ENCODE data around the gene CCDC85B. TPM values are rescaled to one million over a fixed set of nuclear protein-coding genes. Genes with fewer than 3 reads are reported as not detected.

The CCDC85B gene
- total RNA-seq, 2 experiments from 2014 or later, result 77.7 to 81.8 TPM

- ChIA-PET CTCF (interaction anchor here (0.7 to 8.1 kb wide), 3 partner anchors 21 to 24 kb away, joined by 3 to 163 read pairs (median 11); partner anchors contain the start of genes CCDC85B and FIBP), POLR2A (no interaction called here)
Measured at GRCh38 chr11:65863889-65864705, 26.4 kb upstream of the CCDC85B start.

DNA sequence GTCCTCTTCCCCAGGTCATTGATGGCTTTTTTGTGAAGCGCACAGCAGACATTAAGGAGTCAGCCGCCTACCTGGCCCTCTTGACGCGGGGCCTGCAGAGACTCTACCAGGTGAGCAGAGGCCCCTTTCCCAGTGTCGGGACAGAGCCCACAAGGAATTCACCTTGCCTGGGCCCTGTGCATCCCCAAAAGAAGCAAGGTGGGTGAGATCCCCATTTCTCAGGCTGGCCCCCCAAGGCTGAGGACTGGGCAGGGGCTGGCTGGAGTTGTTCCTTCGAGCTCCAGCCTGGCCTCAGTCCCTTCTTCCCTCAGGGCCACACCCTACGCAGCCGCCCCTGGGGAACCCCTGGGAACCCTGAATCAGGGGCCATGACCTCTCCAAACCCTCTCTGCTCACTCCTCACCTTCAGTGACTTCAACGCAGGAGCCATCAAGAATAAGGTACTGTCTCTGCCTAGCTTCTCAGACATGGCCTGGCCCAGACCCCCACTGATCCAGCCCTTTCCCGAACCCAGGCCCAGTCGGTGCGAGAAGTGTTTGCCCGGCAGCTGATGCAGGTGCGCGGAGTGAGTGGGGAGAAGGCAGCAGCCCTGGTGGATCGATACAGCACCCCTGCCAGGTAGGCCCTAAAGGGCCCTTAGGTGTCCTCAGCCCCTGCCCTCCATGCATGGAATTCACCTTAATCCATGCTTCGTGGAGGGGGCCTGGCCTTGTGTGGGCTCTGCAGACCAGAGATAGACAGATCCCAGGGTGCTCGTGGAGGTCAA is 25.6 kb upstream of the CCDC85B start:
- ChIA-PET CTCF (interaction anchor here (0.7 to 3.2 kb wide), 2 partner anchors 20 to 23 kb away, joined by 3 to 11 read pairs; partner anchors contain the start of gene FIBP), POLR2A (interaction anchor here (2.2 kb wide), 1 partner anchor 20 kb away, joined by 7 read pairs; no protein-coding TSS in a partner anchor)

DNA sequence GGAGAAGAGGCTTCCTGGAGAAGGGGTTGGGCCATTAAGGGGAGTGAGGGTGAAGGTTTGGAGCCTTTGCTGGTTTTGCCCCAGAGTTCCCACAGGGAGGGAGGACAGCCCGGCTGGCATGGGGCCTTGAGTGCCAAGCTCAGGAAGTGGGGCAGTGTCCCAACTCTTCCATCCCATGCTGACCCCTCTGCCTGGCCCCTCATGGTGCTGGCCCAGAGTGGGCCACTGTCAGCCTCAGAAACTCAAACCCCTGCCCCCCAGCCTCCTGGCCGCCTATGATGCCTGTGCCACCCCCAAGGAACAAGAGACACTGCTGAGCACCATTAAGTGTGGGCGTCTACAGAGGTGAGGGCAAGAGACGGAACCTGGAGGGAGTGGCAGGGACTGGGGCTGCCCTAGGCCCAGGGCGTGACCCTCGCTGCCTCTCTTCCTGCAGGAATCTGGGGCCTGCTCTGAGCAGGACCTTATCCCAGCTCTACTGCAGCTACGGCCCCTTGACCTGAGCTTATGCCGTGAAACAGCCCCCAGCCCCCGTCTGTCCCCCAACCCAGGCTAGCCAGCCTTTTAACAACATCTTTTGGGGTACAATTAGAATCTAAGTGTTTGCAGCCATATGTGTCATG is 24.8 kb upstream of the CCDC85B start:
- POLR2A ChIA-PET, result interaction anchor here (0.7 to 2.2 kb wide), 2 partner anchors 19 to 25 kb away, joined by 4 to 7 read pairs; partner anchors contain the start of gene CCDC85B
- CTCF ChIA-PET, result interaction anchor here (1.4 to 3.2 kb wide), 3 partner anchors 19 to 86 kb away, joined by 4 to 11 read pairs (median 5); partner anchors contain the start of gene FIBP

GRCh38 chr11:65866509-65867283 is 23.8 kb upstream of the CCDC85B start:
- POLR2A ChIA-PET, result interaction anchor here (0.7 to 2.2 kb wide), 2 partner anchors 18 to 24 kb away, joined by 4 to 7 read pairs; partner anchors contain the start of gene CCDC85B
- CTCF ChIA-PET, result interaction anchor here (1.4 to 3.2 kb wide), 3 partner anchors 18 to 87 kb away, joined by 4 to 11 read pairs (median 5); partner anchors contain the start of gene FIBP

GRCh38 chr11:65867284-65868071 is 23.0 kb upstream of the CCDC85B start:
- ChIA-PET POLR2A (interaction anchor here (0.6 to 2.9 kb wide), 3 partner anchors 7 to 301 kb away, joined by 5 to 18 read pairs (median 7); partner anchors contain the start of gene MUS81), CTCF (interaction anchor here (1.4 to 5.2 kb wide), 4 partner anchors 17 to 88 kb away, joined by 4 to 39 read pairs (median 6); partner anchors contain the start of genes CCDC85B and FIBP)

DNA sequence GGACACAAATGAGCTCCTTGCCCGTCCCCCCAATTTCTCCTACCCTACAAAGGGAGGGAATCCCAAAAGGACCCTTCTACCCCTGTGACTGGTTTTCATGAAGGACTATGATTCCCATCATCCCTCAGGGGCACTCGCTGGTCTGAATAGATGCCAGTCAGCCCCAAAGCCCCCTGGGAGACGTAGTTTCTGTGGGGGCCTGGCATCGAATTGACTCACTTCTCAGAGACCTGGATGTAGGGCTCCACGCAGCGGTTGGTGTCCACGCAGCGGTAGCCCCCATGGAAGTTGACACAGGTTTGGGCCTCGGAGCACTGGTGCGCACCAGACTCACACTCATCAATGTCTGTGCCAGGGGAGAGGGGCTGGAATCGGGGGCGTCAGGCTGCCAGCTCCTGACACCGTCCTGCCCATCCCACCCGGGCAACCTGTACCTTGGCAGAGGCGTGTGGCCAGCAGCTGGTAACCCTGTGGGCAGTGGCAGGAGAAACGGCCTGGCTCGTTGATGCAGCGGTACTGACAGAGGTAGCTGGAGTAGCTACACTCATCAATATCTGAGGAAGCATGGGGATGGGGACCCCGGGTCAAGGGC is 22.3 kb upstream of the CCDC85B start:
- ChIA-PET POLR2A (interaction anchor here (2.9 to 4.0 kb wide), 2 partner anchors 8 to 17 kb away, joined by 18 to 25 read pairs; partner anchors contain the start of gene MUS81), CTCF (interaction anchor here (1.6 to 5.2 kb wide), 2 partner anchors 17 to 22 kb away, joined by 6 to 39 read pairs; partner anchors contain the start of gene CCDC85B)

DNA sequence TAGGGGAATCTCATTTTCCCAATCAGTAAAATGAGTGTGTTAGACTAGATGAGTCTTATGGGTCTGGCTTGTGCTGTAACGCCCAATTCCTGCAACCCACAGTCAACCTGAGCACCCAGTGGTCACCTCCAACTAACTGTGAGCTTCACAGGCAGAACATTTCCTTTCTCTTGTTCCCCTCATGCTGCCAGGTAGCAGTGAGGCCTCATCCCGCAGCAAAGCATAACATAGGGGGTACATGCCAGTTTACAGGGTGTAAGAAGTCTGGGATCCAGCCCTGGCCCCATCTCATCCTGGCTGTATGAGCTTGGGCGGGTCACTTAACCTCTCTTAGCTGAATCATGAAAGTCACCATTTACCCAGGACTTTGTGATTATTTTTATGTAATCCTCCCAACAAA is 21.6 kb upstream of the CCDC85B start:
- POLR2A ChIA-PET, result interaction anchor here (0.8 to 4.0 kb wide), 3 partner anchors 9 to 16 kb away, joined by 3 to 25 read pairs (median 18); partner anchors contain the start of gene MUS81
- CTCF ChIA-PET, result interaction anchor here (0.6 to 5.2 kb wide), 4 partner anchors 8 to 21 kb away, joined by 3 to 44 read pairs (median 22); partner anchors contain the start of genes CCDC85B, FIBP and MUS81

- POLR2A ChIA-PET, result interaction anchor here (0.8 to 4.0 kb wide), 3 partner anchors 10 to 15 kb away, joined by 3 to 25 read pairs (median 18); partner anchors contain the start of gene MUS81
- CTCF ChIA-PET, result interaction anchor here (0.6 to 5.2 kb wide), 4 partner anchors 9 to 21 kb away, joined by 3 to 44 read pairs (median 23); partner anchors contain the start of genes CCDC85B, FIBP and MUS81
Measured at GRCh38 chr11:65869643-65870306, 20.7 kb upstream of the CCDC85B start.

- ChIA-PET POLR2A (interaction anchor here (1.2 to 4.0 kb wide), 3 partner anchors 8 to 15 kb away, joined by 3 to 25 read pairs (median 18); partner anchors contain the start of gene MUS81), CTCF (interaction anchor here (2.0 to 5.2 kb wide), 3 partner anchors 10 to 20 kb away, joined by 7 to 44 read pairs (median 39); partner anchors contain the start of genes CCDC85B and MUS81)
Measured at GRCh38 chr11:65870307-65870658, 20.2 kb upstream of the CCDC85B start.

DNA sequence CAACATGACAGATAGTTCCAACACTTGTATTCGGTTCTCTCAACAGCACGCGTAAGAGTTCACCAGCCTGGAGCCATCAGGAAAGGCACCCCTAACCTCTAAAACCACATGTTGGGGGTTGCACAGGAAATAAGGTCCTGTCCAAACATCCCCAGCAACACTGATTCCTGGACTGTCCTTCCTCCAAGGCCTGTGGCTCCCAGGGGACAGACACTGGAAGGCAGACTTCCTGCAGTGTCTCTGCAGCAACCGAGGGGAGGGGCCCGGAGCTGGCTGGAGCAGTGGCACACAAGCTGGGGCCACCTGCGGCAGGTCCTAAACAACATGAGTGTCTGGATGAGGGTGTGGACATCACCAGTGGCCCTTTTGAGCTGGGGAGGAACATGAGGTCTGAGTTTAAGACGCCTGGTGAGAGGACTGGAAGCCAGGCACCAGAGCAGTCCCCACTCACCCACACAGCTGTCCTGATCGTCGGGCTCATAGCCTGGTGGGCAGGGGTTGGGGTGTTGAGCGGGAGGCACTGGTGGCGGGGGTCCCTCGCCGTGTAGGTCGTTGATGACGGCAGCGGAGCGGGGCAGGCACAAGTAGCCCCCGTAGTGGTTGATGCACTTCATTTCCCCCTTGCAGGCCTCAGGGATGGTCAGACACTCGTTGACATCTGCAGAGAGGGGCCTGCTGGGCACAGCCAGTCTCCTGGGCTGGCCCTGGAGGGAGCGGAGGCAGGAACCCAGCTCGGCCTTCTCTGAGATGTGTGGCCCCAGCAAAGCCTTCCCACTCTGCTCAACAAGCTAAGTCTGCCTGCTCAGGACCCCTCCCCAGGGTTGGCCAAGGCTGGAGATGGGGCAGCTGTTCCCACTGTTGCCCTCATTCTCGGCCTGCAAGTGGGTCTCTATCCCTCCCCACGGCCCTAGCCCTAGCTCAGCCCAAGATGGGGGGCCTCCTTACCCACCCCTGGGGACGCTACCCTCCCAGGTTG is 19.5 kb upstream of the CCDC85B start:
- CTCF ChIA-PET, result interaction anchor here (1.0 to 5.2 kb wide), 6 partner anchors 10 to 159 kb away, joined by 3 to 44 read pairs (median 6); partner anchors contain the start of genes CCDC85B, KAT5 and MUS81
- POLR2A ChIA-PET, result interaction anchor here (0.8 to 4.0 kb wide), 6 partner anchors 9 to 20 kb away, joined by 3 to 25 read pairs (median 10); partner anchors contain the start of genes CCDC85B, CFL1 and MUS81

- ChIA-PET POLR2A (interaction anchor here (0.8 to 4.0 kb wide), 4 partner anchors 11 to 19 kb away, joined by 3 to 25 read pairs (median 11); partner anchors contain the start of genes CCDC85B, CFL1 and MUS81), CTCF (interaction anchor here (1.0 to 5.2 kb wide), 6 partner anchors 11 to 160 kb away, joined by 3 to 44 read pairs (median 6); partner anchors contain the start of genes CCDC85B, KAT5 and MUS81)
Measured at GRCh38 chr11:65871811-65872548, 18.5 kb upstream of the CCDC85B start.

DNA sequence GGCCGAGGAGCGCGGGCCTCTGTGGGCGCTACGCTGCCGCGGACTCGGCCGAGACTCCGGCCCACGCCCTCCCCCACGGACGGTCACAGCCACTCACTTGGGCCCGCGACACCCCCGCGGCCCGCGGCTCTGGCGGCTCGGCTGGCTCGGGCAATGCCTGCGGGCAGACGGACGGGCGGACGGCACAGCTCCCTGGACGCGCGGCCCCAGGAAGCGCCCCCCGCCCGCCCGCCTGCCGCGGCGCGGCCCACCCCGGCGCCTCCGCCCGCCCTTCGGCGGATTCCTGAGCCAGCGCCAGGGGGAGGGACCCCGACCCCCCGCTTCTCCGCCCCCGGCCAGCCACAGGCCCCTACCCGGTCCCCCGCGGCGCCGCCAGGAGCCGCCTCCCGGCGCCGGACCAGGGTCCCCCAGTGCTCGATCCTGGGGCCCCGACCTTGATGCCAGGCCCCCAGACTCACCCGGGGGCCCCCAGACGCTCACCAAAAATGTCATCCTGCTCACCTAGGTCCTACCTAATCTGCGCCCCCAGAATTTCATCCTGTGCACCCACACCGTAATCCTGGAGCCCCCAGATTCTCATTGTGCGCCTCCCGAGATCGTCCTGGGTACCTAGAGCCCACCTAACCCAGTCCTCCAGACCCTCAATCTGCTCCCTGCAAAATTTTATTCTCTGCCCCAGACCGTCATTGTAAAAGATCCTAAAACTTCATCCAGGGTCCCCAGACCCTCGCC is 17.7 kb upstream of the CCDC85B start, which contains the start of gene EFEMP2:
Gene EFEMP2, minus strand, starts transcription at position 215 of the 732 bp plus-strand sequence. CDS start 446 bp downstream, outside the sequence.
- ChIA-PET POLR2A (interaction anchor here (1.1 to 2.0 kb wide), 4 partner anchors 14 to 29 kb away, joined by 3 to 19 read pairs (median 10); partner anchors contain the start of genes CCDC85B, CFL1 and MUS81), CTCF (interaction anchor here (2.6 to 9.7 kb wide), 4 partner anchors 12 to 15 kb away, joined by 27 to 98 read pairs (median 42); partner anchors contain the start of genes CCDC85B, FIBP and MUS81)
